Parathyroid adenoma (tissue), 2 donors: ENCODE results near the gene ST8SIA1.

Experiments used
- H2AFZ ChIP-seq: fragments of 300-600 bp; sonication (generic); one replicate; pipeline ENCODE4 v1.7.0; 2017; ENCODE audit warnings: antibody characterized with exemption, mild to moderate bottlenecking
- H3K27ac ChIP-seq: fragments of 300-600 bp; sonication (generic); one replicate; pipeline ENCODE4 v1.7.0; 2017
- H3K27me3 ChIP-seq: fragments of 300-600 bp; sonication (generic); one replicate; pipeline ENCODE4 v1.7.0; 2017; ENCODE audit warnings: low read length; ENCODE audit not compliant: control insufficient read depth, insufficient read depth
- H3K36me3 ChIP-seq: fragments of 300-600 bp; sonication (generic); one replicate; pipeline ENCODE4 v1.7.0; 2017; ENCODE audit warnings: low read length; ENCODE audit not compliant: control insufficient read depth, insufficient read depth
- H3K4me1 ChIP-seq: fragments of 300-600 bp; sonication (generic); one replicate; pipeline ENCODE4 v1.7.0; 2017; ENCODE audit warnings: control low read depth
- H3K4me2 ChIP-seq: fragments of 300-600 bp; sonication (generic); one replicate; pipeline ENCODE4 v1.7.0; 2017; ENCODE audit warnings: low read length
- H3K4me3 ChIP-seq: fragments of 300-600 bp; sonication (generic); one replicate; pipeline ENCODE4 v1.7.0; 2017; ENCODE audit warnings: low read depth, low read length
- H3K79me2 ChIP-seq: fragments of 300-600 bp; sonication (generic); one replicate; pipeline ENCODE4 v1.7.0; 2017; ENCODE audit warnings: control low read depth
- H3K9ac ChIP-seq: fragments of 300-600 bp; sonication (generic); one replicate; pipeline ENCODE4 v1.7.0; 2017; ENCODE audit warnings: mild to moderate bottlenecking
- H3K9me3 ChIP-seq: fragments of 300-600 bp; sonication (generic); one replicate; pipeline ENCODE4 v1.7.0; 2017; ENCODE audit warnings: low read length; ENCODE audit not compliant: control insufficient read depth
- CTCF ChIP-seq: fragments of 300-600 bp; sonication (generic); IDR thresholded peaks from one replicate; pipeline ENCODE4 v1.7.0; 2017; ENCODE audit warnings: antibody characterized with exemption, mild to moderate bottlenecking
- donor health status: primary hyperparathyroidism.

The ST8SIA1 gene

GRCh38 chr12:22228022-22228875 is 106.3 kb downstream of the ST8SIA1 start:
- no peaks in the 10 kb centered on the region for H3K9me3 ChIP-seq
- H3K27ac ChIP-seq = no peak overlapping the region
- no peak overlapping the region for H2AFZ ChIP-seq
- no peak for TF ChIP-seq CTCF
- no peak overlapping the region for H3K4me2 ChIP-seq
- no peaks in the 10 kb centered on the region for H3K4me1 ChIP-seq
- H3K4me3 ChIP-seq = no peak overlapping the region
- no peaks in the 10 kb centered on the region for H3K27me3 ChIP-seq
- no peaks in the 10 kb centered on the region for H3K79me2 ChIP-seq
- H3K36me3 ChIP-seq = no peaks in the 10 kb centered on the region
- H3K9ac ChIP-seq = no peak overlapping the region

- no peak overlapping the region for H3K4me2 ChIP-seq
- no peaks in the 10 kb centered on the region for H3K9me3 ChIP-seq
- H3K9ac ChIP-seq = no peak overlapping the region
- no peaks in the 10 kb centered on the region for H3K36me3 ChIP-seq
- H3K79me2 ChIP-seq = no peaks in the 10 kb centered on the region
- no peaks in the 10 kb centered on the region for H3K4me1 ChIP-seq
- no peak overlapping the region for H3K27ac ChIP-seq
- TF ChIP-seq CTCF = no peak
- H3K27me3 ChIP-seq = no peaks in the 10 kb centered on the region
- no peak overlapping the region for H3K4me3 ChIP-seq
- no peak overlapping the region for H2AFZ ChIP-seq
These were observed 111.2 kb downstream of the ST8SIA1 start for GRCh38 chr12:22223356-22223755.

- no peak overlapping the region for H3K4me2 ChIP-seq
These were observed 117.0 kb downstream of the ST8SIA1 start for GRCh38 chr12:22217556-22217955.

GRCh38 chr12:22215467-22216253 is 118.8 kb downstream of the ST8SIA1 start:
- no peaks in the 10 kb centered on the region for H3K79me2 ChIP-seq
- no peaks in the 10 kb centered on the region for H3K36me3 ChIP-seq
- no peak overlapping the region for H2AFZ ChIP-seq

More at GRCh38 chr12:22217556-22217955, 117.0 kb downstream of the ST8SIA1 start:
- H3K27ac ChIP-seq = no peak overlapping the region
- no peaks in the 10 kb centered on the region for H3K79me2 ChIP-seq
- H3K4me3 ChIP-seq = no peak overlapping the region
- no peak for TF ChIP-seq CTCF
- no peak overlapping the region for H2AFZ ChIP-seq
- H3K9ac ChIP-seq = no peak overlapping the region
- H3K36me3 ChIP-seq = no peaks in the 10 kb centered on the region
- H3K27me3 ChIP-seq = no peaks in the 10 kb centered on the region
- no peaks in the 10 kb centered on the region for H3K4me1 ChIP-seq
- H3K9me3 ChIP-seq = no peaks in the 10 kb centered on the region

More at GRCh38 chr12:22215467-22216253, 118.8 kb downstream of the ST8SIA1 start:
- H3K27ac ChIP-seq = no peak overlapping the region
- no peak overlapping the region for H3K4me3 ChIP-seq
- no peaks in the 10 kb centered on the region for H3K9me3 ChIP-seq
- no peak overlapping the region for H3K4me2 ChIP-seq
- no peak for TF ChIP-seq CTCF
- H3K4me1 ChIP-seq = no peaks in the 10 kb centered on the region
- H3K27me3 ChIP-seq = no peaks in the 10 kb centered on the region
- H3K9ac ChIP-seq = no peak overlapping the region
